Spleen (tissue), 11 donors: ENCODE results near the gene RIPK4. TPM values are rescaled to one million over a fixed set of nuclear protein-coding genes. Genes with fewer than 3 reads are reported as not detected.
"Not testable (repeated sequence)": the region's sequence is repeated elsewhere in the genome, so short reads cannot be mapped to it uniquely, and the experiment has no call there.

Source experiments
- DNase-seq: peaks from one replicate; pipeline ENCODE4 v3.0.0-alpha.2; 2020
- H3K27ac ChIP-seq, 8 donors: fragments of 200-600 bp; sonication (generic) in 7 of 8; 1 replicate in 4 of 8; 2 replicates in 4 of 8; pipeline versions ENCODE4 v1.5.0 to v1.8.0; 2016 to 2021; ENCODE audit warnings: inconsistent platforms in 4 of 8, mild to moderate bottlenecking in 4 of 8, moderate library complexity in 1 of 8
- H3K27me3 ChIP-seq, 7 donors: fragments of 200-600 bp; sonication (generic) in 6 of 7; replicated peaks in 1 of 7; 1 replicate in 4 of 7; 2 replicates in 3 of 7; pipeline versions ENCODE4 v1.5.0 to v1.8.0; 2016 to 2021; ENCODE audit warnings: inconsistent platforms in 3 of 7, mild to moderate bottlenecking in 1 of 7
- H3K36me3 ChIP-seq, 6 donors: fragments of 200-600 bp; sonication (generic) in 5 of 6; 1 replicate in 4 of 6; 2 replicates in 2 of 6; pipeline versions ENCODE4 v1.5.0 to v1.8.0; 2016 to 2021; ENCODE audit warnings: inconsistent platforms in 2 of 6
- H3K4me1 ChIP-seq, 6 donors: fragments of 200-600 bp; sonication (generic) in 5 of 6; 1 replicate in 3 of 6; 2 replicates in 3 of 6; pipeline versions ENCODE4 v1.5.0 to v1.8.0; 2016 to 2021; ENCODE audit warnings: inconsistent platforms in 3 of 6
- H3K4me3 ChIP-seq, 8 donors: fragments of 200-600 bp; sonication (generic) in 7 of 8; 1 replicate in 4 of 8; 2 replicates in 4 of 8; pipeline versions ENCODE4 v1.5.0 to v1.8.0; 2016 to 2021; ENCODE audit warnings: inconsistent platforms in 4 of 8, mild to moderate bottlenecking in 4 of 8, moderate library complexity in 2 of 8
- H3K9me3 ChIP-seq, 8 donors: fragments of 200-600 bp; sonication (generic) in 7 of 8; 1 replicate in 4 of 8; 2 replicates in 4 of 8; pipeline versions ENCODE4 v1.5.0 to v1.8.0; 2016 to 2021; ENCODE audit warnings: inconsistent platforms in 4 of 8
- POLR2A ChIP-seq, 3 donors: fragments of 450-650 bp; IDR thresholded peaks; one replicate each; pipeline ENCODE4 v1.5.1; 2017; ENCODE audit warnings: antibody characterized with exemption in 3 of 3, mild to moderate bottlenecking in 1 of 3
- POLR2AphosphoS5 ChIP-seq, 3 donors: sonication (generic); formaldehyde crosslinking; IDR thresholded peaks; one replicate each; pipeline ENCODE4 v1.5.1; 2017; ENCODE audit warnings: antibody characterized with exemption in 3 of 3
- WGBS, 5 donors: extraction: QIAGEN DNeasy Blood & Tissue Kit in 3 of 5; methylation state at CpG; one replicate each; pipeline versions ENCODE4 v1.1.5 to v1.1.7; 2013 to 2018; 5-methylcytosine and 5-hydroxymethylcytosine counted together
- intact Hi-C: fragments of 100-400 bp; cut with DNase I; formaldehyde crosslinking; loops from one replicate; pipeline ENCODE4 v1.15.0; 2023; ENCODE audit warnings: low total_unique reads
- polyA plus RNA-seq, 3 donors: library from polyadenylated mRNA; stranded (reverse); fragments of 200-250 nt; gene quantifications; one replicate each; pipeline ENCODE4 v1.2.1, GENCODE V29; 2013
- total RNA-seq, 7 donors: library from RNA; depleted of rRNA in 3 of 7; stranded (reverse); fragments of >200 nt in 3 of 7; fragmentation: NEBNext Ultra II Directional in 4 of 7; extraction: Animal tissue kit (Norgen Biotek cat#: 25700) in 4 of 7; gene quantifications; one replicate each; pipeline versions ENCODE4 v1.1.0 to v1.2.1, GENCODE V29; 2016 to 2021
- TF ChIP-seq, protein P1 (sequence below), 11 experiments: fragments of 200-600 bp in 7 of 11; fragments of 450-650 bp in 4 of 11; sonication (generic) in 4 of 11; IDR thresholded peaks in 8 of 11; conservative IDR thresholded peaks in 3 of 11; 1 replicate in 7 of 11; 2 replicates in 4 of 11; pipeline versions ENCODE4 v1.4.0 to v1.8.0; 2016 to 2021; ENCODE audit warnings: antibody characterized with exemption in 11 of 11, inconsistent platforms in 4 of 11, mild to moderate bottlenecking in 1 of 11
- donor health status: healthy with polysubstance abuse.
- donor health status: DM: no; HTN: no; CAD: no; lungs with moderate emphysema.
- donor health status: DM: no; HTN: no; CAD: no.
- donor health status: Bipolar disorder and iron deficiency.
- donor health status: healthy.
- donor health status: DM: no; HTN: no; CAD: no.
- donor health status: DM: yes; HTN: yes; CAD: no.

RIPK4 gene
- total and polyA plus RNA-seq, 10 donors = 0.02 to 0.06 (median 0.06) TPM; not detected in 7

DNA sequence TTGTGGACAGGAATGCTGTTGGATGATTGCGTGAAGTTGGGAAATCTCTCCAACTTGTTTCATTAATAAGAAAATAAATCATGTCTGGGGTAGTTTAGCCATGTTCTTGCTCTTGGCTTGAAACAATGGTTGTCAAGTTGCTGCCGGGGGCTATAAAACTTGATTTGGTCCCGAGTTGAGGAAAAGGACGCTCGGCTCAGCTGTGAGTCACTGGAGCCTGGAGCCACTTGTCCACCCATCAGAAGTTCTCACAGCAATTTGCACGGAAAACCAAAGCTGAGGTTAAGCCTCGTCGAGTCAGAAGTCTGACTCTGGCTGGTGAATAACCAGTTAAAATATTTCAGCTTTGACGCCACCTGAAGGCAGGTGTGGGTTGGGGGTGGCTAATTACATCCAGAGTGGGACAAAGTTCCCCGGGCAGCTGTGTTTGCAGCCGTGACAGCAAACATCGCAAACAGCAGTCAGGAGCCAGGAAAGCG is 19.7 kb upstream of the RIPK4 start:
- no peak for TF ChIP-seq POLR2AphosphoS5 (IDR thresholded peaks at IDR 0.05)
- TF ChIP-seq POLR2A (IDR thresholded peaks at IDR 0.05) = no peak
- TF ChIP-seq, protein P1, sequence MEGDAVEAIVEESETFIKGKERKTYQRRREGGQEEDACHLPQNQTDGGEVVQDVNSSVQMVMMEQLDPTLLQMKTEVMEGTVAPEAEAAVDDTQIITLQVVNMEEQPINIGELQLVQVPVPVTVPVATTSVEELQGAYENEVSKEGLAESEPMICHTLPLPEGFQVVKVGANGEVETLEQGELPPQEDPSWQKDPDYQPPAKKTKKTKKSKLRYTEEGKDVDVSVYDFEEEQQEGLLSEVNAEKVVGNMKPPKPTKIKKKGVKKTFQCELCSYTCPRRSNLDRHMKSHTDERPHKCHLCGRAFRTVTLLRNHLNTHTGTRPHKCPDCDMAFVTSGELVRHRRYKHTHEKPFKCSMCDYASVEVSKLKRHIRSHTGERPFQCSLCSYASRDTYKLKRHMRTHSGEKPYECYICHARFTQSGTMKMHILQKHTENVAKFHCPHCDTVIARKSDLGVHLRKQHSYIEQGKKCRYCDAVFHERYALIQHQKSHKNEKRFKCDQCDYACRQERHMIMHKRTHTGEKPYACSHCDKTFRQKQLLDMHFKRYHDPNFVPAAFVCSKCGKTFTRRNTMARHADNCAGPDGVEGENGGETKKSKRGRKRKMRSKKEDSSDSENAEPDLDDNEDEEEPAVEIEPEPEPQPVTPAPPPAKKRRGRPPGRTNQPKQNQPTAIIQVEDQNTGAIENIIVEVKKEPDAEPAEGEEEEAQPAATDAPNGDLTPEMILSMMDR (IDR thresholded peaks at IDR 0.05 in 8 of 11, conservative IDR thresholded peaks at IDR 0.05 in 3 of 11) = no peak
- DNase-seq = no peak
- Histone ChIP-seq H3K4me1 (no peaks in the 10 kb centered on the region), H3K36me3 (no peaks in the 10 kb centered on the region), H3K27me3 (peaks cover 0 to 63% (median 27%) of the 10 kb centered on the region in 7 donors), H3K4me3 (no peak overlapping the region), H3K27ac (no peak overlapping the region), H3K9me3 (peaks cover 0 to 3% (median 0%) of the 10 kb centered on the region in 8 donors)
- 69 to 80% (median 77%) methylated on average over 13 of the region's 13 CpGs for WGBS, 5 donors
- intact Hi-C loops = no loop called here

DNA sequence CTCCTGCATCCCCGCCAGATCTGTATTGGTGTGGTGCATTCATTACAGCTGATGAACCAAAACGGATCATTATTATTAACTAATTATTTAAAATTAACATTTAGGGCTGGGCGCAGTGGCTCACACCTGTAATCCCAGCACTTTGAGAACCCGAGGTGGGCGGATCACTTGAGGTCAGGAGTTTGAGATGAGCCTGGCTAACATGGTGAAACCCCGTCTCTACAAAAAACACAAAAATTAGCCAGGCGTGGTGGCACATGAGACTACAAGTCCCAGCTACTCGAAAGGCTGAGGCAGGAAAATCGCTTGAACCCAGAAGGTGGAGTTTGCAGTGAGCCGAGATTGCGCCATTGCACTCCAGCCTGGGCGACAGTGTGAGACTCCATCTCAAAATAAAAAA is 18.4 kb upstream of the RIPK4 start:
- H3K4me3 ChIP-seq, intact Hi-C loops, H3K9me3 ChIP-seq, H3K27ac ChIP-seq, DNase-seq, H3K36me3 ChIP-seq, H3K4me1 ChIP-seq: not testable (repeated sequence)
- 82 to 94% (median 89%) methylated on average over 12 of the region's 12 CpGs for WGBS, 5 donors
- peaks cover 0 to 75% (median 38%) of the 10 kb centered on the region in 7 donors for H3K27me3 ChIP-seq

DNA sequence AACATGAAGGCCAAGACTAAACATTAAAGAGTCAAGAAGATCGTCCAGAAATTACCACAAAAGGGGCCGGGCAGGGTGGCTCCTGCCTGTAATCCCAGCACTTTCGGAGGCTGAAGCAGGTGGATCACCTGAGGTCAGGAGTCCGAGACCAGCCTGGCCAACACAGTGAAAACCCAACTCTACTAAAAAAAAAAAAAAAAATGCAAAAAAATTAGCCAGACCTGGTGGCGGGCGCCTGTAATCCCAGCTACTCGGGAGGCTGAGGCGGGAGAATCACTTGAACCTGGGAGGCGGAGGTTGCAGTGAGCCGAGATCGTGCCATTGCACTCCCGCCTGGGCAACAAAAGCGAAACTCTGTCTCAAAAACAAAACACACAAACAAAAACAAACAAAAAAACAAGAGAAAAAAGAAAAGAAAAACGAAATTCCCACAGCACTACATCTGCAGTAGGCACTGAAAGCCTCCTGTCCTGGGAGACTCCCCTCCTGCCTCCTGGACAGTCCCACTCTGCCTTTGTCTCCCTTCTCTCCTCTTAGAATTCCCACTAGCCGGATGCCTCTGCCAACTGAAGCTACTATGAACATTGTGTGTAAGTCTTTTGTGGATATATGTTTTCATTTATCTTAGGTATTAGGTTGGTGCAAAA is 17.7 kb upstream of the RIPK4 start:
- H3K27me3 ChIP-seq = peaks cover 0 to 82% (median 44%) of the 10 kb centered on the region in 7 donors
- no peaks in the 10 kb centered on the region for H3K9me3 ChIP-seq
- H3K4me3 ChIP-seq = no peak overlapping the region
- no peak overlapping the region for H3K27ac ChIP-seq
- H3K4me1 ChIP-seq = no peaks in the 10 kb centered on the region
- no peak for TF ChIP-seq POLR2A (IDR thresholded peaks at IDR 0.05)
- TF ChIP-seq POLR2AphosphoS5 (IDR thresholded peaks at IDR 0.05) = no peak
- TF ChIP-seq, protein P1 (IDR thresholded peaks at IDR 0.05 in 8 of 11, conservative IDR thresholded peaks at IDR 0.05 in 3 of 11) = no peak
- intact Hi-C loops = no loop called here
- no peaks in the 10 kb centered on the region for H3K36me3 ChIP-seq
- DNase-seq = no peak
- 86 to 92% (median 89%) methylated on average over 15 of the region's 15 CpGs for WGBS, 5 donors

DNA sequence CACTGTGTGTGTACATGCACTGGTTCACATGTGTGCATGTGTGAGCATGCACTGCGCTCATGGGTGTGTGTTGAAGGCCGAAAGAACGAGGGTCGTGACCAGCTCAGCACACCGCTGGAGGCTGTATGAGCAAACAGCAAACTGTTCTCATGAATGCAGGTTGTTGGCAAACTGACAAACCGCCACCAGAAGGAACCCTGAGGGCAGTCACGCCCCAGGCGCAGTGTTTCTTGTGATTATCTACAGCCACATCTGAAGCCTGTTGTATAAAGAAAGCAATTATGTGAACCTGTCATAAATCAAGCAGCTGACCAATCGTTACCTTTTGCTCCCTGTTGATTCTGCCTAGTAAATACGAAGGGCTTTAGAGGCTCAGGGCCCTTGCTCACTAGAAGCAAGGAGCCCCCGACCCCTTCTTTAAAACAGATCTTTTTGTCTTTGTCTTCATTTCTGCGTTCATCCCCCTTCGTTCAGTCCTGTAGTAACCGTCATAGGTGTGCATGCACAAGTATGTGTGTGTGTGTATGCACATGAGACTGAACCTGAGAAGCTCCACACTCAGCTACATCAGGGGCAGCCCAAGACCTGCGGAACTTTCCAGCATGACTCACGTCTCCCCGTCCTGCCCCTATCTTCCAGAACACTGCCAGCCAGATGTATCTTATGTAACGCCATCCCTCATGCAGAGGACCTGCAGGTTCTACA is 16.8 kb upstream of the RIPK4 start:
- Histone ChIP-seq H3K9me3 (no peaks in the 10 kb centered on the region), H3K4me3 (no peak overlapping the region), H3K36me3 (no peaks in the 10 kb centered on the region), H3K27ac (no peak overlapping the region), H3K4me1 (peaks cover 0 to 6% (median 0%) of the 10 kb centered on the region in 6 donors), H3K27me3 (peaks cover 0 to 83% (median 53%) of the 10 kb centered on the region in 7 donors)
- intact Hi-C loops = no loop called here
- 27 to 36% (median 31%) methylated on average over 18 of the region's 18 CpGs for WGBS, 5 donors
- no peak for DNase-seq
- no peak for TF ChIP-seq POLR2A (IDR thresholded peaks at IDR 0.05)

DNA sequence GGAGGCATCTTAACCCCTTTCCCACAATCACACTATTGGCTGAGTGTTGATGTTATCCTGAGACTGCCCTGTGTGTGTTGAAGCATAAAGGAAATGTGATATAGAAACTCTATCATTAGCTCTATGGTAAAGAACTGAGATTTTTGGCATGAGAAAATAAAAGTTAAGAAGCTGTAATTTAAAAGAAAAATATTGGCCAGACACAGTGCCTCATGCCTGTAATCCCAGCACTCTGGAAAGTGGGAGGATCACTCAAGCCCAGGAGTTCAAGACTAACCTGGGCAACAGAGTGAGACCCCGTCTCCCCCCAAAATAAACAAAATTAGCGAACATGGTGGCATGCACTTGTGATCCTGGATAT is 14.2 kb upstream of the RIPK4 start:
- Histone ChIP-seq H3K9me3 (no peaks in the 10 kb centered on the region), H3K4me1 (peaks cover 0 to 13% (median 5%) of the 10 kb centered on the region in 6 donors), H3K27me3 (peaks cover 0 to 100% (median 62%) of the 10 kb centered on the region in 7 donors), H3K36me3 (no peaks in the 10 kb centered on the region), H3K4me3 (no peak overlapping the region), H3K27ac (no peak overlapping the region)
- DNase-seq = no peak
- TF ChIP-seq POLR2A (IDR thresholded peaks at IDR 0.05) = no peak
- TF ChIP-seq, protein P1 (IDR thresholded peaks at IDR 0.05 in 8 of 11, conservative IDR thresholded peaks at IDR 0.05 in 3 of 11) = no peak
- no peak for TF ChIP-seq POLR2AphosphoS5 (IDR thresholded peaks at IDR 0.05)
- WGBS, 5 donors = 81 to 93% (median 83%) methylated on average over 2 of the region's 2 CpGs
- intact Hi-C loops = no loop called here
